ENCODE results near the gene ENDOU.
A peak's percentile ranks its signal among the peaks of the same experiment; 100 is the strongest.

Gene ENDOU

GRCh38 chr12:47757364-47757839 is 32.1 kb upstream of the ENDOU start:
- no peak for DNase-seq (ENCODE audit: low read depth)

DNA sequence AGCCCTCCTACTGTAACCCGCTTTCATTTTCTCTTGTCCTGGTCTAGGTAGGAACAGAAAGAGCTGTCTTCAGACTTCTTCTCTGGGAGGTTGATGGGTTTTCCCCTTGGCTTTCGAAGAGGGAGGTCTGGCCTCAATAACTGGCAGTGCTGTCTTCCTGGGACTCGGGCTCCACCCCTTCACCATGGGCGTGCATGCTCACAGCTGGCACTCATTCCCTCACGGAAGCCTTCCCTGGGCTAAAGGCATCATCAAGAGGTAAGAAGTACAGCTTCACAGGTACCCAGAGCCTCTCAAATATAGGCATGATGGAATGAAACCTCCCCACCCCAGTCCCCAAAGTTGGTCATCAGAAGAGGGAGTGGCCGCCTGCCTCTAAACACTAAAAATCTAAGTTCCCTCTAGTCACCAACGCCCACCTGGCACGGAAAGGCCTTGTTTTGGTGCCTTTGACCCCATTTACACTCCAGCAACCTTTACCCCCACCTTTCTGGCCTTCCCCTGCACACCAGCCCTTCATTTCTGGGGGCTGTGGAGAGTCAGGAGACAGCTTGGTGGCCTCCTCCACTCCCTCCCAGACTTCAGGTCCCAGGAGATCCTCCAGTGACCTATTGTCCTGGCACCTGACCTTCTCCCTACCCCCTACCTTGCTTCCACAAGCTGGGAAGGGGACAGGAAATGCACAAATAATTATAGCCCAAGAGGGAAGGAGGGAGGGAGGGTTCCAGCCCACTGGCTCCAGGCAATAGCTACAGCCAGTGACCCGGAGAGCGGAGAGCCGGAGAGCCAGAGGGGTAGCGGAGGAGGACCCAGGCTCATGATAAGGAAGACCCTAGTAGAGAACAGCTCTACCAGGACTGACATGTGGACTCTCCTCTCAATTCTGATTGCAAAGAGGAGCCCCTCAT is 30.6 kb upstream of the ENDOU start:
- DNase-seq (ENCODE audit: low read depth), result no peak

DNA sequence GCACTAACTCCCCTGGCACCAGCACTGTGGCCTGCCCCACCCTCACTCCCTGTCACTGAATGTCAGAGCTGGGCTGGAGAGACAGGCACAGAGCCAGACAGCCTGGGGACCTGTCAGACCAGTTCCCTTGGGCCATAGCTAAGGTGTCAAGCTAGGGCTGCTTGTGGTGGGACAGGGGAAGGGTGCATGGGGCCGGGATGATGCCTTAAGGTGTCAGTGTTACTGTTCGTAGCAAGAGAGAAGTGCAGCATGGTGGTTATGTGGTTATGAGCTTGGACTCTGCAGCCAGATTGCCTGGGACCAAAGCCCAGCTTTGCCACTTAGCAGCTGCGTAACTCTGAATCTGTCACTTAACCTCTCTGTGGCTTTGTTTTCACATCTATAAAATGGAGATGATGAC is 29.6 kb upstream of the ENDOU start:
- no peak for DNase-seq (ENCODE audit: low read depth)

DNA sequence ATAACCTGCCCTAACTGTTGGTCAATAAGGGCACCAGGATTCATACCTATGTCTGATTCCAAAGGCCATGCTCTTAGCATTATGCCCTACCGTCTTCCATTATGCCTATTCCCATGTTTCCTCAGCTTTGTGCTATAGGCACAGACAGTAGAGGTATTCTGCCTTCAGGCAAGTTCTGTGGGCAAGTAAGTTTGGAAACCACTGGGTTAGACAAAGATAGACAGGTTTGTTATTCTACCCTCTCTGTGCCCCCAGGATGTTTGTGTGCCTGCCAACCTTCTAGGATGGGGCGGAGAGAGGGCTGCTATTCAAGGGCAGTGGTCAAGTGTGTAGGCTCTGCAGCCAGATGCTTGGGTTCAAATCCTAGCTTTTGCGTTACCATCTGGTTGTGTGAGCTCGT is 28.8 kb upstream of the ENDOU start:
- no peak for DNase-seq (ENCODE audit: low read depth)

DNA sequence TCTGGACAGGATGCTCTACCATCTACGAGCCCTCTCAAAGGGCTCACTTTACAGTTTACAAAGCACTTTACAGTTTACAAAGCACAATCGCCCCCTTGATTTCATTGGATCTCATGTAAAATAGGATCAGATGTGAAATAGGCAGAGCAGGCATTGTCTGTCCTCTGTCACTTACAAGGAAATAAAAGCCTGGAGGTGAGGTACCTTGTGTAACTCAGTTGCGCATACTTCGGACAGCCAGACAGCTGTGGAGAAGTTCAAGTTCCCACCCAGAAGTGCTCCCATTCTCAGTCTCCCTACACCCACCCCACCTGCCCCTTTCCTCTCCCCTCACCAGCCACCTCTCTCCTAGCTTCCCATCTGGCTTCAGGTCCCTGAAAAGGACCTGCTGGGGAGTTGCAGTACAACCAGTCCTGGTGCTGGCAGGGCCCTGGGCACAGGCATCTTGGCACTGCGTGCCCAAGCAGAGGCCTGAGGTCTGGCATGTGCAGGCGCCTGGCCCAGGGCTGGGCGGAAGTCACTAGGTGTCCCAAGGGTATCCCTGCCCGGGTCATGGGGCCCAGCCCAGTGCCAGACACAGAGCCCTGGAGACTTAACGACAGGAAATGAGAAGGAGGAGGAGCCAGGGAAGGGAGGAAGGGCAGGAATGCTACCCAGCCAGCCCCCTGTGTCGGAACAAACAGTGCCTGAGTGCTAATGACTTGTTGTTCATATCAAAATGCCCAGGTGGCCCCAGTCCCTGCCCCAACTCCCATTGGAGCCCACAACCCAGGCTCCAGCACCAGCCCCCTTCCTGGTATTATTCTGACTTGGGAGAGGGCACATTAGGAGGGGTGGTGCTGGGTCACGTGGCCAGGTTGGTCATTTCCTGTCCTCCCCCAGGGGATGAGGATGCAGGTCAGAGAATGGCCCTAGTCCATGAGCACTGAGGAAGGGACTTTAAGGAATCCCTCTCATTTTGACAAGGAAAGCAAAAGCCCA is 28.0 kb upstream of the ENDOU start:
- DNase-seq (ENCODE audit: low read depth), result no peak

DNA sequence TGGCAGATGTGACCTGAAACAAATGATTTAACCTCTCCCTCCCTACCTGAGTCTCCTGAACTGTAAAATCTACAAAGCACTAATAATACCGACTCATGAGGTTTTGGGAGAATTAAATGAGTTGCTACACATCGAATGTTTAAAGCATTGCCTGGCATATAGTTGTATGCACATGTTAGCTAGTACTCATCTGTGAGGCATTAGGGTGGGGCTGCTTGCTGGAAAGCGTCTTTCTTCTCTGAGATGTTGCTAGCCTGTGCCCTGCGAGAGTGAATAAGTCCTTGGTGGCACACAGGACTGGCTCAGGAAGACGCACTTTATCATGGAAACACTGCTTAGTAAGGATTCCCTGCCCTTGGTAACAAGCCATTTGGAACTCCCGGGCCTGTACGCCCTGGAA is 27.3 kb upstream of the ENDOU start:
- no peak for DNase-seq (ENCODE audit: low read depth)

- no peak for DNase-seq (ENCODE audit: low read depth)
Observed at GRCh38 chr12:47752121-47752520, 26.8 kb upstream of the ENDOU start.

DNA sequence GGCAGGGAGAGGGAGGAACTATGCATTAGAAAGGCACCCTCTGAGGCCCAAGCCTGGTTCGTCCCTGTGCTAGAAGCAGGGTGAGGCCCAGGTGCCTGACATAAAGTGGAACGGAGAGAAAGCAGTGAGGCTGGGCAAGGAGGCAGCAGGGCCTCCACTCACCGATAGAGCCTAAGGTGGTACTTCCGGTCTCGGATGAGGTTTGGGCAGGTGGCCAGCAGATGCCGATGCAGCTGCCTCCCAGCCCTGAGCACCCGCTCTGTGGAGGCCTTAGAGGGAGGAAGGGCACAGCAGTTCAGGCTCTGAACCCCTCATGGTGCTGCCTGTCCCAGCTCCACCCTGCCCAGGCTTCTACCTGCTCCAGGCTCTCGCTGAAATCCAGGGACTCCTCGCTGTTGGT is 26.3 kb upstream of the ENDOU start:
- no peak for DNase-seq (ENCODE audit: low read depth)

DNA sequence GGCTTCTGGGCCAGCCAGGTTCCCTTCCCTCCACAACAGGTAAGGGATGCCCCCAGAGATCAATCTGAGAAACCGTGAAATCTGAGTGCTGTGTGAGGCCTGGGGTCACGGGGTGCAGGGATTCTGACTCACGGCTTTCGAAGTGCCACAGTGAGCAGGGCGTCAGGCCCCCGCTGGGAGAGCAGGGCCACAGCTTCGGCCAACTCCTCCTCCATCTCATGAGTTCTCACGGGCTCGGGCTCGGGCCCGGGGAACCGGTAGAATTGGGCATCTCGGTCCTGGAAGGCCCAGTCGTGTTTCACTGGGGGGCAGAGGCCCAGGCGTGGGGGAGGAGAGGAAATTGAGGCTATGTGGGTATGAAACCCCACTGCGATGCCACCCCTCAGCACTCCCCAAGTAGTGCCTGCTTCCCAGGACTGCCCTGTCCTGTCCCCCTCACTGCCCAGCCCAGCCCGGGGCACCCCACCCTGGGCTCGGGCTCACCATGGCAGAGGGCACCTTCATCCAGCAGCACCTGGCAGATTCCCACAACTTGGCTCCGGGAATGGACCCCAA is 25.7 kb upstream of the ENDOU start:
- no peak for DNase-seq (ENCODE audit: low read depth)

GRCh38 chr12:47750229-47750798 is 25.0 kb upstream of the ENDOU start:
- no peak for DNase-seq (ENCODE audit: low read depth)

DNA sequence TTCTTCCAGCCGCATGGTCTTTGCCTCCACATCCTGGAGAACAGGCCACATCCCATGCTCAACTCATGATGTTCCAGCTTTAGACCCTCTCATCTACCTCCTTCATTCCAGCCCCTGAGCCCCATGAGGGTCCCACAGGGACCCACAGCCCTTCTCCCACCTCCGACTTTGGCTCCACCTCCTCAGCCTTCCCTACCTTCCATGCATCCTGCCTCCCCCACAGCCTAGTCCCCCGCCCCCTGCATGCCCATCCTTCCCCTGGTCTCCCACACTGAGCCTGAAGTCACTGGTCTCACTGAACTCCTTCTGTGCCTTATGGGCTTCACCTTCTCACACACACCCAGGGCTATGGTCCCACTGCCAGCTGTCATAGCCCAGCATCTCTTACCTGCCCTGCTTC is 23.6 kb upstream of the ENDOU start:
- no peak for DNase-seq (ENCODE audit: low read depth)

GRCh38 chr12:47748507-47748828 is 23.2 kb upstream of the ENDOU start:
- no peak for DNase-seq (ENCODE audit: low read depth)

- DNase-seq (ENCODE audit: low read depth), result no peak
Observed at GRCh38 chr12:47747596-47748506, 22.6 kb upstream of the ENDOU start.

DNA sequence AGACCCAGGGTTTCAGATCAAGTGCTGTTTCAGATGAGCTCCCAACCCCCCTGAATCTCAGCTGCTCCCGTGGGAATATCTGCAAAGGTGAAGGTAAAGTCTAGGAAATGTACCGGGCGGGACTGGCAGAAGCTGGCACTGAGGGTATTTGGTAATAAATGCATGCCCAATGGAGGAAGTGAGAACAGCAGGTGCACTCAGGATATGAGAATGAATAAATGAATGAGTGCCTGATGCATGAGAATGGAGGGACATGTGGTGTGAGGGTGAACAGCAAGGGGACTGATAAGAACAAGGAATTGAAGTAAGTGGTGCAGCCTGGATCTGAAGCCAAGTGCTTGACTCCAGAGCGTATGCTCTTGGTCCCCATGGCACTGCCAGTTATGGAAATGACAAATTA is 21.8 kb upstream of the ENDOU start:
- no peak for DNase-seq (ENCODE audit: low read depth)

DNA sequence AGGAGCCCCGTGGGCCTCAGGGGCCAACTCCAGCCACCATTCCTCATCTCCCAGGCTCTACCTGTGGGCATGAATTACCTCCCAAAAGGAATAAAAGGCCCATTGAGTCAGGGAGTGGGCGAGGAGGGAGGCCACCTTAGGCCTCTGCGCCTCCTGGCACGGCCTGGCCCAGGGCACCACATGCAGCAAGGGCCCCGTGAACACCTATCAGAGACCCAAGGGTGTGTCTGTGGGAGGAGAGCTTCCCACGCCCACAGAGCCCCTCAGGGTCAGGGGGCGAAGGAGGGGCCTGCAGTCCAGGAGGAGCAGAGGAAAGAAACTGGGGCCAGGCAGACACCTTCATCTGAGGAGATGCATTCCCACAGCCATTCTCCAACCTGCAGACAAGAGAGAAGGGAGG is 21.2 kb upstream of the ENDOU start:
- no peak for DNase-seq (ENCODE audit: low read depth)

- no peak for DNase-seq (ENCODE audit: low read depth)
Observed at GRCh38 chr12:47746073-47746472, 20.8 kb upstream of the ENDOU start.

DNA sequence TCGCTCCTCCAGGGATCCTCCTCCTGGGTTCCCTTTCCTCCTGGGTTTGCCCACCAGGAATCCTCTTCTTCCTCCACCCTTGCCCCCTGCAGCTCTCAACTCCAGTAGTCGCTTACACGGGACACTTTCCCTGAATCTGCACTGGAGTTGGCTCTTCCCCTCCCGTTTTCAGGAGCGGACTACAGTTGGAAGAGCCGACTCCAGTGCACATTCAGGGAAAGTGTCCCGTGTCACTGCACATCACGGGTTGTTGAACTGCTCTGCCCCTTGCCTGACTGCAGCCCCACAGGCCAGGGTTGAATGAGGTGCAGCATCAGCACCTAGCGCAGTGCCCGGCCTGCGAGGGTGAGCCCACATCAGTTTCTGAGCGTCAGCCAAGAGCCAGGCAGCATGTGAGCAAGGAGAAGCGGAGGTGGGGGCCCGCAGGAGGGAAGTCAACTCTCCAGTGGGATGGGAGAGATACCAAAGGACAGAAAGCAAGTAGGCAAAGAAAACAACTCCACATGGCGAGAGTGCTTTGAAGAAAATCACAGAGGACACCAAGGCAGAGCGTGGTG is 20.3 kb upstream of the ENDOU start:
- DNase-seq (ENCODE audit: low read depth), result no peak

DNA sequence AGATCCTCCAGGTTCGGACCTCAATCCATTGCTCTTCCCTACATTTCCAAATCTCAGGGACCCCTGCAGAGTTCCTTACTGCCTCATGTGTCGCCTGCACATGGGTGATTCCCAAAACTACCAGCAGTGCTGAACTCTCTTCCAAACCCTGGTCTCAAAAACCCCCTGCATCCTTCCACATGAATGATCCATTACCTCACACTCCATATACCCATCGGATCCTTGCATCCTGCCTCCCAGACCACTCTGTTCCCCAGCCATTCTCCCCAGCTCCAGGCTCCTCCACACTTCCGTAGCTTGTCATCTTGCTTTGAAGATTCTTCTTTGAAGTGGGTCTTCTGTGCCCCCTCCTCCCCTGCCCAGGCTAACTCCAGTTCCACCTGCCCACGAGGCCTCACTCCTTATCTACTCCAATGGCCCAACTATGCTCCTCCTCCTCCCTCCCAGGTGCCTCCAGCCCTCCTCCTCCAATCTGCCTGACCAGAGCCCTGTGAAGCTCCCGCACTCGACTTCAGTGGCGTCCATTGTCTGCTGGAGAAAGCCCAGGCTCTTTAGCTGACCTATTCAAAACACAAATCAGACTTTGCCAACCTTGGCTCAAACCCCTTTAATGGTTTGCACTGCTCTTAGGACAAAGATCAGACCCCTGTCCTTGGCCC is 19.6 kb upstream of the ENDOU start:
- DNase-seq (ENCODE audit: low read depth), result no peak

DNA sequence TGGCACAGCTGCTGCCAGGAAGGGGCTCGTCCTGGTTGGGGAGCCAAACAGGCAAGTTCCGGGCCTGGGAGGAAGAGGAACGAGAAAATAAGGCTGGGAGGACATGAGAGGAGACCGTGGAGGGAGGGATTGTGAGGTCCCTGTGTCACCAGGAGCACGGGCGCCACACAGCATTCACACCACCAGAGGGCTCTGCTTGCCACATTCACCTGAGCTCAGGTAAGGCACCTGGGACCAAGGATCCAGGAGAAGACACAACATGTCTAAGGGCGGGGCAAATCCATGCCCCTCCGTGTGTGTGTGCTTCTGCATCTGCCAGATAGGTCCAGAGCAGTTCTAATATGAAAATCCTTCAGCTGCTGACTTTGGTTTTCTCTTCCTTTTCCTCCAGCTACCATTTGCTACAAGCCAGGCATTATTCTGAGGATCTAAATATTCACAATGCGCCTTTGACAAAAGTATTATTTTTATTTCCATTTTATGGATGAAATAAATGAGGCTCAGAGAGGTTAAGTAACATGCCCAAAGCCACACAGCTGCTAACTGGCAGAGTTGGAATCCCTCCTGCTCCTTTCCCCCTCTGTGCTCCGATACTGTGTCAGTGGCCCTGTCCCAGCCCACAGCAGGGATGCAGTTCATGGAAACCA is 18.8 kb upstream of the ENDOU start:
- peak; percentile 50 for DNase-seq (ENCODE audit: low read depth)

DNA sequence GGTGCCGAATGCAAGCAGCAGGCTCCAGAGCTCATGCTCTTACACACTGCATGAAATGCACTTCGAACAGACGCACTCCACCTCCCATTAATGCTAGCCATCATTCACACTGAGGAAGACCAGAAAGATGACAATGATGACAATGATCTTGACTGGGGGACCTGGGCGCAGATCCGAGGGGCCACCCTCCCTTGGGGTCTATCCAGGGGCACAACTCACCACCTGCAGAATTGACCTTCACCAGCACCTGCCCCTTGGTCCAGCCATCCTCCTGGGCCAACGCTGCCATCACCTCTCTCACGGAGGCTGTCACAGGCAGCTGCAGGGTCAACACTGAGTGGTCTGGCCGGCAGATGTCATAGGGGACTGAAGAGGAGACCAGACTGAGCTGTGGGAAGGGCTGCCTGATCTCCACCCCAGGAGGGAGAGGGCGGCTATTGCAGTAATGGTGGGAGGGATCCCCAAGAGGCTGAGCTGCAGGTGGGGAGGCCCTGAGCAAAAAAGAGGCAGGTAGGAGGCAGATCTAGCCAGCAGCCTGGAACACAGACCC is 18.1 kb upstream of the ENDOU start:
- DNase-seq (ENCODE audit: low read depth), result no peak

Data from stimulated activated CD8-positive, alpha-beta memory T cell treated with anti-CD3 and anti-CD28 coated beads, Interleukin-12 subunit alpha, Interleukin-12 subunit beta, amount 100 ng/mL, for 1 hour (primary cell).